Upper lobe of left lung (tissue), 6 donors: ENCODE data around the gene PIBF1. TPM values are rescaled to one million over a fixed set of nuclear protein-coding genes. Genes with fewer than 3 reads are reported as not detected.

Experiments used
- ATAC-seq, 2 donors: fragments of 200-7000 bp; cut with Tn5 transposase; one replicate each; pipeline ENCODE4 v1.9.1; 2022; ENCODE audit warnings: mild to moderate bottlenecking in 2 of 2, moderate library complexity in 2 of 2; ENCODE audit not compliant: low FRiP score in 2 of 2
- DNase-seq, 2 donors: peaks; one replicate each; pipeline ENCODE4 v3.0.0-alpha.2; 2019 to 2020
- H3K27ac ChIP-seq, 4 donors: fragments of 200-600 bp; sonication (generic); one replicate each; pipeline ENCODE4 v1.5.1; 2016 to 2019
- H3K27me3 ChIP-seq, 4 donors: fragments of 200-600 bp; sonication (generic); one replicate each; pipeline ENCODE4 v1.5.1; 2017 to 2019
- H3K36me3 ChIP-seq, 4 donors: fragments of 200-600 bp; sonication (generic); one replicate each; pipeline ENCODE4 v1.5.1; 2016 to 2019
- H3K4me1 ChIP-seq, 4 donors: fragments of 200-600 bp; sonication (generic); one replicate each; pipeline ENCODE4 v1.5.1; 2018 to 2019
- H3K4me3 ChIP-seq, 4 donors: fragments of 200-600 bp; sonication (generic); one replicate each; pipeline ENCODE4 v1.5.1; 2017 to 2019; ENCODE audit warnings: mild to moderate bottlenecking in 2 of 4, moderate library complexity in 1 of 4
- H3K9me3 ChIP-seq, 4 donors: fragments of 200-600 bp; sonication (generic); one replicate each; pipeline ENCODE4 v1.5.1; 2018 to 2019
- CTCF ChIP-seq, 6 experiments: fragments of 450-650 bp in 4 of 6; fragments of 200-600 bp in 2 of 6; sonication (generic) in 2 of 6; IDR thresholded peaks; one replicate each; pipeline ENCODE4 v1.5.1; 2016 to 2019; ENCODE audit warnings: antibody characterized with exemption in 6 of 6
- EP300 ChIP-seq, 4 donors: sonication (generic); formaldehyde crosslinking; IDR thresholded peaks; one replicate each; pipeline ENCODE4 v1.5.1; 2017; ENCODE audit warnings: antibody characterized with exemption in 4 of 4, control low read depth in 2 of 4
- POLR2A ChIP-seq, 4 donors: fragments of 450-650 bp; IDR thresholded peaks; one replicate each; pipeline ENCODE4 v1.5.1; 2016 to 2017; ENCODE audit warnings: antibody characterized with exemption in 4 of 4, mild to moderate bottlenecking in 2 of 4
- POLR2AphosphoS5 ChIP-seq, 2 donors: sonication (generic); formaldehyde crosslinking; IDR thresholded peaks; one replicate each; pipeline ENCODE4 v1.5.1; 2017; ENCODE audit warnings: antibody characterized with exemption in 2 of 2
- whole genome bisulfite sequencing, 2 donors: methylation state at CpG; one replicate each; pipeline ENCODE4 v1.1.5; 2017 to 2018; 5-methylcytosine and 5-hydroxymethylcytosine counted together
- small RNA-seq, 4 donors: library from RNA; depleted of rRNA; stranded (forward); fragments of <200 nt; gene quantifications; one replicate each; pipeline ENCODE3, GENCODE V24; 2016
- total RNA-seq, 6 donors: library from RNA; depleted of rRNA in 4 of 6; stranded (reverse); fragments of >200 nt in 4 of 6; gene quantifications; one replicate each; pipeline versions ENCODE4 v1.1.0 to v1.2.1, GENCODE V29; 2016 to 2021
- donor health status: DM: no; HTN: no; CAD: no; lungs with moderate emphysema.
- donor health status: DM: no; HTN: yes; CAD: no; lungs with severe emphysema.

Gene PIBF1
- total RNA-seq, 6 donors from 2014 or later = 14.1 to 80.7 (median 21.4) TPM

GRCh38 chr13:73062468-73062867 is 280.5 kb downstream of the PIBF1 start:
- peak overlapping the region in 3 of 4 donors; percentile 16 to 91 (median 89) for H3K27ac ChIP-seq
- DNase-seq = no peak
- no peaks in the 10 kb centered on the region for H3K27me3 ChIP-seq
- ATAC-seq = no peak
- no peak for TF ChIP-seq POLR2A (IDR thresholded peaks at IDR 0.05)
- no peak for TF ChIP-seq POLR2AphosphoS5 (IDR thresholded peaks at IDR 0.05)
- TF ChIP-seq CTCF (IDR thresholded peaks at IDR 0.05) = no peak
- no peak for TF ChIP-seq EP300 (IDR thresholded peaks at IDR 0.05)
- H3K9me3 ChIP-seq = no peaks in the 10 kb centered on the region
- H3K4me1 ChIP-seq = peaks cover 0 to 32% (median 5%) of the 10 kb centered on the region in 4 donors
- peak overlapping the region in 3 of 4 donors; percentile 73 to 93 (median 83) for H3K4me3 ChIP-seq
- WGBS, 2 donors = 69 to 85% methylated on average over 13 of the region's 13 CpGs
- peaks cover 0 to 6% (median 0%) of the 10 kb centered on the region in 4 donors for H3K36me3 ChIP-seq

GRCh38 chr13:73063166-73063565 is 281.2 kb downstream of the PIBF1 start:
- WGBS, 2 donors = 50 to 64% methylated on average over 3 of the region's 3 CpGs
- H3K27ac ChIP-seq = peak overlapping the region in 1 of 4 donors; percentile 4
- TF ChIP-seq CTCF (IDR thresholded peaks at IDR 0.05) (no peak), EP300 (IDR thresholded peaks at IDR 0.05) (no peak), POLR2AphosphoS5 (IDR thresholded peaks at IDR 0.05) (no peak), POLR2A (IDR thresholded peaks at IDR 0.05) (no peak)
- peaks cover 0 to 6% (median 0%) of the 10 kb centered on the region in 4 donors for H3K36me3 ChIP-seq
- H3K4me3 ChIP-seq = peak overlapping the region in 2 of 4 donors; percentile 83 to 93
- H3K4me1 ChIP-seq = peaks cover 0 to 28% (median 4%) of the 10 kb centered on the region in 4 donors
- ATAC-seq (no peak), DNase-seq (no peak)
- no peaks in the 10 kb centered on the region for H3K9me3 ChIP-seq
- H3K27me3 ChIP-seq = no peaks in the 10 kb centered on the region

- ATAC-seq (no peak), DNase-seq (no peak)
- Histone ChIP-seq H3K9me3 (no peaks in the 10 kb centered on the region), H3K27me3 (no peaks in the 10 kb centered on the region), H3K4me3 (peak overlapping the region in 1 of 4 donors; percentile 21), H3K36me3 (peaks cover 0 to 6% (median 0%) of the 10 kb centered on the region in 4 donors), H3K27ac (peak overlapping the region in 1 of 4 donors; percentile 44), H3K4me1 (peaks cover 0 to 11% (median 2%) of the 10 kb centered on the region in 4 donors)
- WGBS, 2 donors = 49 to 52% methylated on average over 2 of the region's 2 CpGs
- TF ChIP-seq POLR2A (IDR thresholded peaks at IDR 0.05) (no peak), POLR2AphosphoS5 (IDR thresholded peaks at IDR 0.05) (no peak), EP300 (IDR thresholded peaks at IDR 0.05) (no peak), CTCF (IDR thresholded peaks at IDR 0.05) (no peak)
These were observed 283.1 kb downstream of the PIBF1 start for GRCh38 chr13:73065036-73065435.

- peaks cover 0 to 6% (median 0%) of the 10 kb centered on the region in 4 donors for H3K36me3 ChIP-seq
- H3K9me3 ChIP-seq = no peaks in the 10 kb centered on the region
- ATAC-seq (no peak), DNase-seq (no peak)
- H3K27ac ChIP-seq = peak overlapping the region in 1 of 4 donors; percentile 44
- TF ChIP-seq CTCF (IDR thresholded peaks at IDR 0.05) (no peak), EP300 (IDR thresholded peaks at IDR 0.05) (peak in 1 of 4 donors; percentile 32)
- no peaks in the 10 kb centered on the region for H3K27me3 ChIP-seq
- 59 to 79% methylated on average over 7 of the region's 7 CpGs for WGBS, 2 donors
- peak overlapping the region in 2 of 4 donors; percentile 13 to 21 for H3K4me3 ChIP-seq
- H3K4me1 ChIP-seq = peaks cover 0 to 11% (median 3%) of the 10 kb centered on the region in 4 donors
These were observed 283.9 kb downstream of the PIBF1 start for GRCh38 chr13:73065665-73066340.

Small RNAs within 50 kb of the gene (small RNA-seq; reads per million reads assigned to genes)
- 0 reads per million in 4 donors for gene RNU6-79P

Other genes with a start within 250 kb of the PIBF1 start
- gene MZT1, start 54.5 kb upstream of the PIBF1 start, total RNA-seq = 1 to 10 TPM in 5 of 6 donors, not detected in 1; 2.2 to 9.4 (median 7.6) TPM
- 1 to 10 TPM; 2.1 to 5.5 (median 2.7) TPM for gene BORA, start 54.2 kb upstream of the PIBF1 start, total RNA-seq
- 10 to 100 TPM in 5 of 6 donors, 1 to 10 TPM in 1; 7.3 to 32.3 (median 26.8) TPM for gene DIS3, start 233 bp upstream of the PIBF1 start, total RNA-seq